Measurements from ENCODE around the gene HTR4. TPM values are rescaled to one million over a fixed set of nuclear protein-coding genes. Genes with fewer than 3 reads are reported as not detected.

HTR4 gene
- total and polyA plus RNA-seq, 4 donors: 0.17 to 0.18 TPM; not detected in 2

- H3K27me3 ChIP-seq (ENCODE audit: control insufficient read depth in 3 of 3, insufficient read depth in 3 of 3, low read length in 2 of 3): peaks cover 0 to 3% (median 0%) of the 10 kb centered on the region in 3 donors
Observed at GRCh38 chr5:148511810-148512347, 142.4 kb downstream of the HTR4 start.

GRCh38 chr5:148509893-148510292 is 144.4 kb downstream of the HTR4 start:
- WGBS, 2 donors: 46 to 63% methylated on average over 2 of the region's 2 CpGs
- no peak overlapping the region for H3K9ac ChIP-seq (ENCODE audit: insufficient read depth in 1 of 2, low read length in 2 of 2)

More at GRCh38 chr5:148511810-148512347, 142.4 kb downstream of the HTR4 start:
- Histone ChIP-seq H3K27ac (ENCODE audit: low read depth in 1 of 2, low read length in 1 of 2) (no peak overlapping the region), H3K9ac (ENCODE audit: insufficient read depth in 1 of 2, low read length in 2 of 2) (no peak overlapping the region), H3K4me3 (no peak overlapping the region), H3K9me3 (ENCODE audit: control insufficient read depth in 4 of 4, insufficient read depth in 3 of 4, low read length in 3 of 4) (no peaks in the 10 kb centered on the region), H3K36me3 (ENCODE audit: control insufficient read depth in 4 of 4, insufficient read depth in 4 of 4, low read length in 4 of 4) (no peaks in the 10 kb centered on the region), H3K4me1 (ENCODE audit: control insufficient read depth in 5 of 5, insufficient read depth in 5 of 5, low read length in 5 of 5) (no peaks in the 10 kb centered on the region)
- TF ChIP-seq CTCF (IDR thresholded peaks at IDR 0.05; ENCODE audit: control extremely low read depth, extremely low read depth): no peak
- ATAC-seq (ENCODE audit: insufficient read depth, low FRiP score) (no peak), DNase-seq (peak in 2 of 3 donors; percentile 87 to 93)
- WGBS, 2 donors: 7 to 24% methylated on average over 1 of the region's 1 CpG

GRCh38 chr5:148507648-148508047 is 146.7 kb downstream of the HTR4 start:
- Histone ChIP-seq H3K4me3 (no peak overlapping the region), H3K36me3 (ENCODE audit: control insufficient read depth in 4 of 4, insufficient read depth in 4 of 4, low read length in 4 of 4) (no peaks in the 10 kb centered on the region), H3K27me3 (ENCODE audit: control insufficient read depth in 3 of 3, insufficient read depth in 3 of 3, low read length in 2 of 3) (peaks cover 0 to 3% (median 0%) of the 10 kb centered on the region in 3 donors), H3K27ac (ENCODE audit: low read depth in 1 of 2, low read length in 1 of 2) (no peak overlapping the region), H3K4me1 (ENCODE audit: control insufficient read depth in 5 of 5, insufficient read depth in 5 of 5, low read length in 5 of 5) (no peaks in the 10 kb centered on the region), H3K9me3 (ENCODE audit: control insufficient read depth in 4 of 4, insufficient read depth in 3 of 4, low read length in 3 of 4) (no peaks in the 10 kb centered on the region), H3K9ac (ENCODE audit: insufficient read depth in 1 of 2, low read length in 2 of 2) (no peak overlapping the region)
- ATAC-seq (ENCODE audit: insufficient read depth, low FRiP score) (no peak), DNase-seq (peak in 2 of 3 donors; percentile 55 to 77)
- 67 to 75% methylated on average over 3 of the region's 3 CpGs for WGBS, 2 donors
- no peak for TF ChIP-seq CTCF (IDR thresholded peaks at IDR 0.05; ENCODE audit: control extremely low read depth, extremely low read depth)

More at GRCh38 chr5:148509893-148510292, 144.4 kb downstream of the HTR4 start:
- Histone ChIP-seq H3K36me3 (ENCODE audit: control insufficient read depth in 4 of 4, insufficient read depth in 4 of 4, low read length in 4 of 4) (no peaks in the 10 kb centered on the region), H3K27me3 (ENCODE audit: control insufficient read depth in 3 of 3, insufficient read depth in 3 of 3, low read length in 2 of 3) (peaks cover 0 to 3% (median 0%) of the 10 kb centered on the region in 3 donors), H3K4me3 (no peak overlapping the region), H3K27ac (ENCODE audit: low read depth in 1 of 2, low read length in 1 of 2) (no peak overlapping the region), H3K4me1 (ENCODE audit: control insufficient read depth in 5 of 5, insufficient read depth in 5 of 5, low read length in 5 of 5) (no peaks in the 10 kb centered on the region), H3K9me3 (ENCODE audit: control insufficient read depth in 4 of 4, insufficient read depth in 3 of 4, low read length in 3 of 4) (no peaks in the 10 kb centered on the region)
- no peak for TF ChIP-seq CTCF (IDR thresholded peaks at IDR 0.05; ENCODE audit: control extremely low read depth, extremely low read depth)
- ATAC-seq (ENCODE audit: insufficient read depth, low FRiP score) (no peak), DNase-seq (no peak)

GRCh38 chr5:148499452-148499851 is 154.9 kb downstream of the HTR4 start:
- no peaks in the 10 kb centered on the region for H3K4me1 ChIP-seq (ENCODE audit: control insufficient read depth in 5 of 5, insufficient read depth in 5 of 5, low read length in 5 of 5)
- 89 to 94% methylated on average over 1 of the region's 1 CpG for WGBS, 2 donors
- no peak overlapping the region for H3K27ac ChIP-seq (ENCODE audit: low read depth in 1 of 2, low read length in 1 of 2)
- H3K9me3 ChIP-seq (ENCODE audit: control insufficient read depth in 4 of 4, insufficient read depth in 3 of 4, low read length in 3 of 4): no peaks in the 10 kb centered on the region
- DNase-seq: no peak
- TF ChIP-seq CTCF (IDR thresholded peaks at IDR 0.05; ENCODE audit: control extremely low read depth, extremely low read depth): no peak
- no peaks in the 10 kb centered on the region for H3K36me3 ChIP-seq (ENCODE audit: control insufficient read depth in 4 of 4, insufficient read depth in 4 of 4, low read length in 4 of 4)
- H3K9ac ChIP-seq (ENCODE audit: insufficient read depth in 1 of 2, low read length in 2 of 2): no peak overlapping the region
- peaks cover 0 to 3% (median 2%) of the 10 kb centered on the region in 3 donors for H3K27me3 ChIP-seq (ENCODE audit: control insufficient read depth in 3 of 3, insufficient read depth in 3 of 3, low read length in 2 of 3)
- no peak for ATAC-seq (ENCODE audit: insufficient read depth, low FRiP score)
- H3K4me3 ChIP-seq: no peak overlapping the region
